Small intestine (tissue), 7 donors: ENCODE results near the gene EDIL3. TPM values are rescaled to one million over a fixed set of nuclear protein-coding genes. Genes with fewer than 3 reads are reported as not detected.

Source experiments
- DNase-seq, 2 donors: peaks; one replicate each; pipeline versions ENCODE4 v3.0.0 to v3.0.0-alpha.2; 2013
- FAIRE-seq: peaks from 2 replicates; lab custom pipeline; 2012; peaks lifted over from hg19 to GRCh38; lab: Jason Lieb, UNC
- H3K27ac ChIP-seq, 3 donors: one replicate each; pipeline ENCODE4 v1.5.1; 2013; ENCODE audit warnings: low read length in 2 of 3, mild to moderate bottlenecking in 2 of 3, control low read depth in 1 of 3, inconsistent platforms in 1 of 3, low read depth in 1 of 3, moderate library complexity in 1 of 3
- H3K27me3 ChIP-seq, 3 donors: one replicate each; pipeline ENCODE4 v1.6.1; 2013; ENCODE audit warnings: low read length in 3 of 3, inconsistent platforms in 1 of 3; ENCODE audit not compliant: control insufficient read depth in 3 of 3, insufficient read depth in 3 of 3
- H3K36me3 ChIP-seq, 3 donors: one replicate each; pipeline ENCODE4 v1.6.1; 2013; ENCODE audit warnings: low read length in 3 of 3, inconsistent platforms in 1 of 3, low read depth in 1 of 3, mild to moderate bottlenecking in 1 of 3, moderate library complexity in 1 of 3; ENCODE audit not compliant: control insufficient read depth in 3 of 3, insufficient read depth in 2 of 3
- H3K4me1 ChIP-seq, 3 donors: one replicate each; pipeline ENCODE4 v1.6.1; 2013; ENCODE audit warnings: low read length in 2 of 3, inconsistent platforms in 1 of 3, low read depth in 1 of 3, mild to moderate bottlenecking in 1 of 3, moderate library complexity in 1 of 3; ENCODE audit not compliant: control insufficient read depth in 3 of 3, insufficient read depth in 2 of 3
- H3K4me3 ChIP-seq, 3 donors: one replicate each; pipeline ENCODE4 v1.5.1; 2013; ENCODE audit warnings: low read length in 3 of 3, control low read depth in 1 of 3, inconsistent platforms in 1 of 3, low read depth in 1 of 3, mild to moderate bottlenecking in 1 of 3, moderate library complexity in 1 of 3
- H3K9me3 ChIP-seq, 2 donors: one replicate each; pipeline ENCODE4 v1.6.1; 2013; ENCODE audit warnings: low read depth in 1 of 2, low read length in 1 of 2; ENCODE audit not compliant: control insufficient read depth in 2 of 2, insufficient read depth in 1 of 2
- WGBS, 3 donors: extraction: QIAGEN DNeasy Blood & Tissue Kit; methylation state at CpG; one replicate each; pipeline ENCODE4 v1.1.7; 2013; 5-methylcytosine and 5-hydroxymethylcytosine counted together
- polyA plus RNA-seq, 4 donors: library from polyadenylated mRNA; stranded (reverse) in 3 of 4; unstranded in 1 of 4; fragments of 200-250 nt in 3 of 4; fragments of 120-200 nt in 1 of 4; gene quantifications; one replicate each; pipeline versions ENCODE4 v1.2.1 to v1.2.3, GENCODE V29; 2013
- donor health status: healthy with polysubstance abuse.
- donor health status: control.
- donor health status: control.
- donor health status: Bipolar disorder and iron deficiency.
- donor health status: healthy.

Gene EDIL3
- polyA plus RNA-seq, 4 donors, result 1.6 to 24.6 (median 5.1) TPM; not detected in 1

- Histone ChIP-seq H3K4me1 (peaks cover 0 to 6% (median 2%) of the 10 kb centered on the region in 3 donors), H3K27me3 (no peaks in the 10 kb centered on the region), H3K4me3 (no peak overlapping the region), H3K9me3 (no peaks in the 10 kb centered on the region), H3K27ac (no peak overlapping the region), H3K36me3 (no peaks in the 10 kb centered on the region)
- no peak for DNase-seq
- no peak for FAIRE-seq
- 82 to 96% (median 93%) methylated on average over 4 of the region's 4 CpGs for WGBS, 3 donors
These were observed 469.8 kb downstream of the EDIL3 start for GRCh38 chr5:83914662-83915418.

GRCh38 chr5:83914199-83914598, 470.5 kb downstream of the EDIL3 start:
- Histone ChIP-seq H3K4me1 (peaks cover 0 to 6% (median 2%) of the 10 kb centered on the region in 3 donors), H3K9me3 (no peaks in the 10 kb centered on the region), H3K36me3 (no peaks in the 10 kb centered on the region), H3K4me3 (no peak overlapping the region), H3K27ac (no peak overlapping the region), H3K27me3 (no peaks in the 10 kb centered on the region)
- DNase-seq (no peak), FAIRE-seq (no peak)
- 41 to 83% (median 55%) methylated on average over 4 of the region's 4 CpGs for WGBS, 3 donors

- no peaks in the 10 kb centered on the region for H3K27me3 ChIP-seq
- H3K27ac ChIP-seq, result no peak overlapping the region
- H3K36me3 ChIP-seq, result no peaks in the 10 kb centered on the region
- no peak for FAIRE-seq
- H3K4me1 ChIP-seq, result peaks cover 0 to 6% (median 0%) of the 10 kb centered on the region in 3 donors
- WGBS, 3 donors, result 71 to 90% (median 88%) methylated on average over 1 of the region's 1 CpG
- DNase-seq, result no peak
- H3K9me3 ChIP-seq, result no peaks in the 10 kb centered on the region
- H3K4me3 ChIP-seq, result no peak overlapping the region
These were observed 471.1 kb downstream of the EDIL3 start for GRCh38 chr5:83913593-83913992.

- Histone ChIP-seq H3K9me3 (no peaks in the 10 kb centered on the region), H3K36me3 (no peaks in the 10 kb centered on the region), H3K27me3 (no peaks in the 10 kb centered on the region), H3K4me1 (no peaks in the 10 kb centered on the region), H3K27ac (no peak overlapping the region), H3K4me3 (no peak overlapping the region)
- DNase-seq (no peak), FAIRE-seq (no peak)
- WGBS, 3 donors, result 53 to 74% (median 64%) methylated on average over 2 of the region's 2 CpGs
These were observed 473.2 kb downstream of the EDIL3 start for GRCh38 chr5:83911367-83911919.

- no peaks in the 10 kb centered on the region for H3K4me1 ChIP-seq
- no peaks in the 10 kb centered on the region for H3K36me3 ChIP-seq
- 62 to 67% (median 63%) methylated on average over 3 of the region's 3 CpGs for WGBS, 3 donors
- no peak for FAIRE-seq
- H3K27me3 ChIP-seq, result peaks cover 0 to 2% (median 0%) of the 10 kb centered on the region in 3 donors
- H3K9me3 ChIP-seq, result no peaks in the 10 kb centered on the region
- no peak for DNase-seq
- H3K27ac ChIP-seq, result no peak overlapping the region
- H3K4me3 ChIP-seq, result no peak overlapping the region
These were observed 484.4 kb downstream of the EDIL3 start for GRCh38 chr5:83900306-83900705.

- WGBS, 3 donors, result 70 to 80% (median 73%) methylated on average over 2 of the region's 2 CpGs
- no peak overlapping the region for H3K27ac ChIP-seq
- no peak overlapping the region for H3K4me3 ChIP-seq
- H3K27me3 ChIP-seq, result peaks cover 0 to 2% (median 0%) of the 10 kb centered on the region in 3 donors
- no peaks in the 10 kb centered on the region for H3K4me1 ChIP-seq
- no peaks in the 10 kb centered on the region for H3K9me3 ChIP-seq
- no peak for DNase-seq
- H3K36me3 ChIP-seq, result no peaks in the 10 kb centered on the region
- no peak for FAIRE-seq
These were observed 485.2 kb downstream of the EDIL3 start for GRCh38 chr5:83899326-83899970.

- no peaks in the 10 kb centered on the region for H3K4me1 ChIP-seq
- peaks cover 0 to 2% (median 0%) of the 10 kb centered on the region in 3 donors for H3K27me3 ChIP-seq
- DNase-seq (no peak), FAIRE-seq (no peak)
- no peaks in the 10 kb centered on the region for H3K36me3 ChIP-seq
- H3K9me3 ChIP-seq, result no peaks in the 10 kb centered on the region
- WGBS, 3 donors, result 82 to 95% (median 94%) methylated on average over 2 of the region's 2 CpGs
- no peak overlapping the region for H3K27ac ChIP-seq
- H3K4me3 ChIP-seq, result no peak overlapping the region
These were observed 488.8 kb downstream of the EDIL3 start for GRCh38 chr5:83895860-83896259.

GRCh38 chr5:83891261-83891660, 493.4 kb downstream of the EDIL3 start:
- 61 to 70% (median 63%) methylated on average over 2 of the region's 2 CpGs for WGBS, 3 donors
- Histone ChIP-seq H3K4me3 (no peak overlapping the region), H3K36me3 (no peaks in the 10 kb centered on the region), H3K27me3 (peaks cover 0 to 2% (median 0%) of the 10 kb centered on the region in 3 donors), H3K27ac (no peak overlapping the region), H3K9me3 (no peaks in the 10 kb centered on the region), H3K4me1 (no peaks in the 10 kb centered on the region)
- DNase-seq (no peak), FAIRE-seq (no peak)
